K562 (cell line): ENCODE data around the gene PEPD. TPM values are rescaled to one million over a fixed set of nuclear protein-coding genes. Genes with fewer than 3 reads are reported as not detected.

Source experiments
- ATAC-seq: fragments of 200-7000 bp; cut with Tn5 transposase; 3 replicates; pipeline ENCODE4 v1.9.1; 2020; ENCODE audit warnings: moderate library complexity
- BruUV-seq: library from RNA; stranded (reverse); fragments of 400-500 nt; replicated peaks from 2 replicates; lab custom pipeline; 2021; lab: Mats Ljungman, UMichigan
- CTCF ChIA-PET: fragments of 300-600 bp; formaldehyde crosslinking; extraction: SDS; loops from one replicate; lab custom pipeline; 2021; ENCODE audit warnings: low intra/inter-chr PET ratio; lab: Yijun Ruan, JAX
- POLR2A ChIA-PET: fragments of 300-600, 350-650 bp; sonication (Branson Sonifier 250); formaldehyde crosslinking; extraction: SDS; loops from one replicate; lab custom pipeline; 2021; ENCODE audit warnings: antibody characterized with exemption, inconsistent platforms; lab: Yijun Ruan, JAX
- DNase-seq, 4 experiments: peaks; one replicate each; pipeline versions ENCODE4 v3.0.0 to v3.0.0-alpha.2; 2011 to 2018; ENCODE audit warnings: low spot score in 3 of 4, mixed read lengths in 3 of 4; ENCODE audit errors: extremely low read depth in 1 of 4
- FAIRE-seq: peaks from 2 replicates; lab custom pipeline; 2011; peaks lifted over from hg19 to GRCh38; lab: Jason Lieb, UNC
- H2AFZ ChIP-seq: 2 replicates; pipeline ENCODE4 v1.6.0; 2011; ENCODE audit warnings: low read depth, low read length, control low read depth, inconsistent platforms
- H3K27ac ChIP-seq: fragments of 200-600 bp; 3 replicates; pipeline ENCODE4 v1.8.0; 2011; ENCODE audit warnings: low read depth, mild to moderate bottlenecking, control low read depth, inconsistent platforms, low read length, moderate library complexity, mixed read lengths; ENCODE audit errors: extremely low read depth
- H3K27me3 ChIP-seq, 2 experiments: fragments of 300-600 bp in 1 of 2; 2 replicates in 1 of 2; 3 replicates in 1 of 2; pipeline versions ENCODE4 v1.6.0 to v1.8.0; 2011; ENCODE audit warnings: inconsistent platforms in 2 of 2, low read length in 2 of 2, mild to moderate bottlenecking in 1 of 2, mixed read lengths in 1 of 2, moderate library complexity in 1 of 2; ENCODE audit not compliant: control insufficient read depth in 2 of 2, insufficient read depth in 2 of 2
- H3K36me3 ChIP-seq: fragments of 300-600 bp; 3 replicates; pipeline ENCODE4 v1.8.0; 2011; ENCODE audit warnings: mild to moderate bottlenecking, low read length, inconsistent platforms; ENCODE audit not compliant: control insufficient read depth, insufficient read depth
- H3K4me1 ChIP-seq, 2 experiments: fragments of 200-600 bp in 1 of 2; replicated peaks in 1 of 2; 2 replicates in 1 of 2; 3 replicates in 1 of 2; pipeline versions ENCODE4 v1.5.1 to v1.8.0; 2011; ENCODE audit warnings: inconsistent platforms in 2 of 2, low read length in 2 of 2, mild to moderate bottlenecking in 1 of 2, mixed read lengths in 1 of 2, moderate library complexity in 1 of 2; ENCODE audit not compliant: control insufficient read depth in 2 of 2, insufficient read depth in 2 of 2
- H3K4me2 ChIP-seq: 2 replicates; pipeline ENCODE4 v1.6.1; 2011; ENCODE audit warnings: low read length, control low read depth, inconsistent platforms, mixed read lengths; ENCODE audit not compliant: insufficient read depth
- H3K4me3 ChIP-seq: fragments of 200-600 bp; sonication (generic), shearing (Covaris generic); 2 replicates; pipeline ENCODE4 v1.5.1; 2016; ENCODE audit warnings: control low read depth, inconsistent platforms
- H3K79me2 ChIP-seq: fragments of 200-600 bp; 3 replicates; pipeline ENCODE4 v1.8.0; 2011; ENCODE audit warnings: low read length, inconsistent platforms; ENCODE audit not compliant: control insufficient read depth, insufficient read depth
- H3K9ac ChIP-seq, 2 experiments: 2 replicates each; pipeline versions ENCODE4 v1.6.0 to v1.6.1; 2011; ENCODE audit warnings: low read depth in 2 of 2, low read length in 2 of 2, control low read depth in 1 of 2, inconsistent platforms in 1 of 2, mild to moderate bottlenecking in 1 of 2, mixed read lengths in 1 of 2; ENCODE audit not compliant: insufficient read depth in 1 of 2
- H3K9me1 ChIP-seq: one replicate; pipeline ENCODE4 v1.6.0; 2011; ENCODE audit warnings: inconsistent platforms, mild to moderate bottlenecking, low read length, moderate library complexity; ENCODE audit not compliant: control insufficient read depth, insufficient read depth
- H3K9me3 ChIP-seq: replicated peaks from 2 replicates; pipeline ENCODE4 v1.5.1; 2011; ENCODE audit warnings: low read depth, low read length, inconsistent platforms; ENCODE audit not compliant: control insufficient read depth, insufficient read depth
- H4K20me1 ChIP-seq: replicated peaks from 2 replicates; pipeline ENCODE4 v1.6.1; 2011; ENCODE audit warnings: low read length, inconsistent platforms, mixed read lengths; ENCODE audit not compliant: control insufficient read depth, insufficient read depth
- MAFG ChIP-seq: fragments of 450-650 bp; conservative IDR thresholded peaks from 2 replicates; pipeline ENCODE4 v1.6.1; 2016; ENCODE audit warnings: missing genetic modification characterization, missing compliant biosample characterization
- POLR2G ChIP-seq: fragments of 200-400 bp; formaldehyde crosslinking; IDR thresholded peaks from 2 replicates; pipeline ENCODE4 v1.6.1; 2017; ENCODE audit warnings: low read depth, mild to moderate bottlenecking, antibody characterized with exemption, low read length, moderate library complexity
- POLR2H ChIP-seq: IDR thresholded peaks from 2 replicates; pipeline ENCODE4 v1.6.1; 2016; ENCODE audit warnings: missing genetic modification characterization, low read depth, mild to moderate bottlenecking, control low read depth, missing compliant biosample characterization, moderate library complexity
- TCFL5 ChIP-seq: fragments of 250-450 bp; sonication (Bioruptor Pico); conservative IDR thresholded peaks from 2 replicates; pipeline ENCODE4 v1.6.1; 2021; ENCODE audit warnings: mild to moderate bottlenecking, moderate library complexity, matching md5 sums
- WGBS: fragments of 100-300 bp; shearing (Covaris generic); methylation state at CpG from one replicate; pipeline ENCODE4 v1.1.6; 2016; ENCODE audit warnings: low coverage, mixed read lengths; ENCODE audit not compliant: insufficient coverage; ENCODE audit errors: missing lambda C conversion rate; 5-methylcytosine and 5-hydroxymethylcytosine counted together
- in situ Hi-C: fragments of 300-500 bp; cut with MboI; formaldehyde crosslinking; loops from 4 replicates; pipeline ENCODE4 v1.15.0; 2018; ENCODE audit warnings: inconsistent platforms, mixed read lengths
- intact Hi-C: fragments of 100-400 bp; cut with micrococcal nuclease; formaldehyde crosslinking; loops from 2 replicates; pipeline ENCODE4 v1.14.2; 2022
- polyA plus RNA-seq, 8 experiments: library from polyadenylated mRNA; depleted of rRNA in 4 of 8; stranded (reverse) in 5 of 8; unstranded in 3 of 8; fragments of >200 nt; fragmentation: Nextera tagmentation in 2 of 8; fragmentation: Illumina TruSeq in 1 of 8; extraction: Ambion mirVana in 2 of 8; extraction: Trizol in 1 of 8; gene quantifications; 2 replicates each; pipeline versions ENCODE4 v1.2.1 to v1.2.3, GENCODE V29; 2011 to 2014; ENCODE audit warnings: inconsistent platforms in 1 of 8, missing spikeins in 1 of 8
- total RNA-seq, 7 experiments: library from RNA; depleted of rRNA in 6 of 7; stranded (reverse); fragments of >200 nt in 6 of 7; fragmentation: Illumina TruSeq in 2 of 7; extraction: Trizol in 2 of 7; gene quantifications; 2 replicates each; pipeline versions ENCODE4 v1.2.1 to v1.2.3, GENCODE V29; 2011 to 2021; ENCODE audit warnings: low replicate concordance in 1 of 7
- TF ChIP-seq, protein P1 (sequence below): fragments of 200-800 bp; sonication (Bioruptor generic); IDR thresholded peaks from 2 replicates; pipeline ENCODE4 v1.6.1; 2017; ENCODE audit warnings: missing genetic modification characterization, missing compliant biosample characterization

The PEPD gene
- total and polyA plus RNA-seq, 9 of the 15 experiments (the other 6 are each of a cell fraction or from before 2014, with no cell fraction given), result 1.3 to 19.2 (median 16.0) TPM

DNA sequence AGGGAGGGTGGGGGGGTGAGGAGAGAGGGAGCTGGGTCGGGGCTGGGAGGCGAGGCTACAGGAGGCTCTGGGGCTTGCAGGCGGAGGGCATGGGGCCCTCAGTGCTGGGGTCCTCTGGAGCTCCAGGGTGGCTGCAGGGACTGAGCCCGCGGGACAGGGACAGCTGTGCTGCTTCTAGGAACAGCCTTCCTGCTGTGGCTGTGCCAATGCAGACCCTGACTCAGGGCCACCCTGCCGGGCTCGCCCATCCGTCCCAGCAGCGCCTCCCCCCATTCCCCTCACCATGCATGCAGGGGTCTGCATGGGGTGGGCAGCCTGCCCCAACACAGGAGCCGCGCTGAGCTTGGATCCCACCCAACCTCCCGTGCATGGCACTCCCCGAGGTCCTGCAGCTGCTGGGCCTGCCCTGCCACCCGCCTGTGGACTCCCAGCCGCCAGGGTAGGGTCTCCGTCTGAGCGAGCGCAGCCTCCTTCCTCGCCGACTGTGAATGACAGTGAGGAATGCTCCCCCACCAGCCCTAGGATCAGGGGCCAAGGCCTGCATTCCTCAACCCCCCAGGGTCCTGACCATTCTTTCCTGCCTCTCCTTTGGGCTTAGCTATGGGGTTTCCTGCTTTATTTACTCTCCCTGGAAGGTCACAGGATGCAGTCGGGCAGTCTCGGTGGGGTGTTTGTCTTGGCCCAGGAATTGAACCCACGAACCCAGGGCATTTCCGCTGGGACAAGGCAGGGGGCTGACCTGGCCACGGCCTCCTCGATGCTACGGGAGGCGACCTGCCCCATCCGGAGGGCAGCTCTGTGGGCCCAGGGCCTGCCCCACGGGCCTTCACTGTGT is 124.7 kb downstream of the PEPD start:
- no TSS peak for BruUV-seq
- ATAC-seq (no peak), FAIRE-seq (no peak), DNase-seq (no peak)
- no peaks in the 10 kb centered on the region for H3K79me2 ChIP-seq
- WGBS, result 34% methylated on average over 19 of the region's 30 CpGs
- H3K27me3 ChIP-seq, result peaks cover 0 to 17% of the 10 kb centered on the region in 2 experiments; a peak in 2 of 5 replicates
- no peaks in the 10 kb centered on the region for H3K9me3 ChIP-seq
- in situ Hi-C loops, result no loop called here
- peaks cover 36% of the 10 kb centered on the region for H4K20me1 ChIP-seq
- H3K4me2 ChIP-seq, result no peak overlapping the region
- peaks cover 0 to 56% of the 10 kb centered on the region in 2 experiments; a peak in 2 of 5 replicates for H3K4me1 ChIP-seq
- H3K36me3 ChIP-seq, result no peaks in the 10 kb centered on the region
- H3K27ac ChIP-seq, result no peak overlapping the region
- no peak overlapping the region; a peak in 1 of 4 replicates for H3K9ac ChIP-seq
- no peak overlapping the region for H3K4me3 ChIP-seq
- CTCF ChIA-PET, result no interaction called here
- intact Hi-C loops, result no loop called here
- POLR2A ChIA-PET, result interaction anchor here (0.5 to 3.7 kb wide), 9 partner anchors 10 to 266 kb away, joined by 3 to 16 read pairs (median 4); partner anchors contain the start of gene CEBPG
- no peak overlapping the region for H2AFZ ChIP-seq
- TF ChIP-seq MAFG (tag), result no peak
- 0 out of 2 replicates have a peak, but pooled peaks have one; percentile 8 for TF ChIP-seq POLR2G
- TF ChIP-seq TCFL5 (CRISPR knock-in tag), result no peak
- TF ChIP-seq, protein P1, sequence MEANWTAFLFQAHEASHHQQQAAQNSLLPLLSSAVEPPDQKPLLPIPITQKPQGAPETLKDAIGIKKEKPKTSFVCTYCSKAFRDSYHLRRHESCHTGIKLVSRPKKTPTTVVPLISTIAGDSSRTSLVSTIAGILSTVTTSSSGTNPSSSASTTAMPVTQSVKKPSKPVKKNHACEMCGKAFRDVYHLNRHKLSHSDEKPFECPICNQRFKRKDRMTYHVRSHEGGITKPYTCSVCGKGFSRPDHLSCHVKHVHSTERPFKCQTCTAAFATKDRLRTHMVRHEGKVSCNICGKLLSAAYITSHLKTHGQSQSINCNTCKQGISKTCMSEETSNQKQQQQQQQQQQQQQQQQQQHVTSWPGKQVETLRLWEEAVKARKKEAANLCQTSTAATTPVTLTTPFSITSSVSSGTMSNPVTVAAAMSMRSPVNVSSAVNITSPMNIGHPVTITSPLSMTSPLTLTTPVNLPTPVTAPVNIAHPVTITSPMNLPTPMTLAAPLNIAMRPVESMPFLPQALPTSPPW (CRISPR knock-in tag), result no peak
- no peak for TF ChIP-seq POLR2H (tag)
- no peaks in the 10 kb centered on the region for H3K9me1 ChIP-seq
